Inflammatory macrophage treated with lipopolysaccharide for 4 hours (primary cell): ENCODE data around the gene PIP5K1B.

Experiments
- DNase-seq: peaks from one replicate; pipeline ENCODE4 v3.0.0-alpha.2; 2020

PIP5K1B gene

DNA sequence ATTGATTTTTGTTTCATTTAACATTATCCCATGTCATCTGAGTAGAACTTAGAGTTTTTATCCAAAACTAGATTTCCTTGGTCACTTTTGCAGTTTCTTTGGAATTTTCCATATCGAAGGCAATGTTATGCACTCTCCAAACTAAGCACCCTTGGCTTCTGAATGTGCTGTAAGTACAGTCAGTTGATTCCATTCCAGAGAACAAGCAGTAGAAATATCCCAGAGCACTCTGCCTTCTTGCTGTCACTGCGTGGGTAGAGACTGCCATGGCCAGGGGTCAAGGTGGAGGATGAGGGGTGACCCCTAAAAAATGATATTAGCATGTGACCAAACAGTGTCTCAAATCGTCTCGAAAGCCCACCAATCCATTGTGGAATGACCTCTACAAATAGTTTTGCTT lies 36.2 kb downstream of the PIP5K1B start:
- DNase-seq, result no peak

DNA sequence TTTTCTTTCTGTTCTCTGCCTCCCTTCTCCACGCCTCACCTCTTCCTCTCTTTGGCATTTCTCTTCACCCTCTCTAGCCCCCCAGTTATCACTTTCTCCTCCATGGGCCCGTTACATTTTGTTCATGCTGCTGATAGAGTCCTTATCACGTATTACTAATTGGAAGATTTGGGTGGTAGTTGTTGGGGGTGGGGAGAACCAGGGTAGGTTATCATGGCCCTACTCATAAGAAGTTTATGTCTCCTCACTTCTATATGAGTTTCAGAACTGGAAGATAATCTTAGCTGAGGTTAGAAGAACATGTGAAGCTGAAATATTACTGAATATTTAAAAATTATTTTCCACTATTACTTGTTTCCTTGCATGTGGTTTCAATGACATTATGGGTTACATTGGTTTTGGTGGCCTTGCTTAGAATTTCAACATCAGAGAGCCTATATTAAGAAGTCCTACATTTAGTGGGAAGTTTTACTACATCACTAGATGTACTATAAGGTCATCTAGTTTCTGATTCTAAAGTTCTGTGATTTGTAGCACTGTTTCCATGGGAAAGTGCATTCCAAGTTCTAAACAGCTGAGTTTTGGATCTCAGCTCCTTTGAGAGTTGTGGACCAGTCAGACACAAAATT lies 36.8 kb downstream of the PIP5K1B start:
- no peak for DNase-seq

DNA sequence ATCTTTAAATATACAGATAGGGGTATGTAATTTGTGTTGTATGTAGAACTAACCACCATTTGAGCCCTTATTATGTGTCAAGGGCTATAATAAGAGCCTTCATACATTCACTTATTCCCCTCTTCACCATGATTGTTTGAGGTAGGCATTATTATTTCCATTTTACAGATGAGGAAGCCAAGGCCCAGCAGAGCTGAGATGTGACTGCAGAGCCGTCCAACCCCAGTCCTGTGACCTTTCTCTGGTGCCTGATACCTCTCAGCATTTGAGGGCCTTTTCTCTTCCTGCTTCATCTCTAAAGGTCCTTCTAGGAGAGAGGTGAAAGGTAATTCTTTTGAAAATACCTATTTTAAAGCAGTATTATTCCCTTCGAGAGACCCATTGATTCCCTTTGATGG lies 37.3 kb downstream of the PIP5K1B start:
- no peak for DNase-seq

DNA sequence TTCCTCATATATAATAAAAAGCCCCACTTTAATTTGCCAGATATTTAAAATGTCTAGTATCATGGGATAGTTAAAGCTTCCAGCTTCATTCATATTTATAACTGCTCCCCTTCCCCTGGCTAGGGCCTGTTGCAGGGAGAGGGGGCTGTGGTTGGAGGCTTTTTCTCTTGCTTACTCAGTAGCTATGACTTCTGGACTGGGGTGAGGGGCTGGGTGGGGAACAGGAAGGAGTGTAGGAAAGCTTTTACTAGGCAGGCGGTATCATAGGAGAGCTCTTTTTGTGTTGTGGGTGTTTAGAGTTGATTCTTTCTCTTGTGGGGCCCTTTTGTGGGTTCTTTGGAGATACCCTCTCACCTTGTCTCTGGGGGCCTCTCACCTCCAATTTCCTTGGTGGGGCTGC lies 39.4 kb downstream of the PIP5K1B start:
- DNase-seq, result no peak

DNA sequence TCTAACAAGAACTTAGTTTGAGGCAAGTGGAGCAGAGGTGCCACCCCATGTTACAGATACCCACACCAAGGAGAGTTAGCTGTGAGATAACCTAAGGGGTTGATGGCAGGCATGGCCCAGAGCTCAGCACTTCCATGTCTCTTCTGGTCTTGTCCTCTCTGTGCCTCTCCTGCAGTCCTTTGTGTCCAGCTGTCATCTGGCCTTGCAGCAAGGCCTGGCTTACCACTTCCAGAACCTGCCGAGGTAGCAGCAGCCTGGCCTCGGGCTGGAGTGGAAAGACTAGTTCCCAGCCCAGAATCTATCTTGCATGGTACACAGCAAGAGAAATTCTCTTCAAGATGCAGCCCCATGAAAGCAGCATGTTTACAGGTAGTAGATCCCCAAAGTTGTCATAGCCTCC lies 41.5 kb downstream of the PIP5K1B start:
- no peak for DNase-seq

DNA sequence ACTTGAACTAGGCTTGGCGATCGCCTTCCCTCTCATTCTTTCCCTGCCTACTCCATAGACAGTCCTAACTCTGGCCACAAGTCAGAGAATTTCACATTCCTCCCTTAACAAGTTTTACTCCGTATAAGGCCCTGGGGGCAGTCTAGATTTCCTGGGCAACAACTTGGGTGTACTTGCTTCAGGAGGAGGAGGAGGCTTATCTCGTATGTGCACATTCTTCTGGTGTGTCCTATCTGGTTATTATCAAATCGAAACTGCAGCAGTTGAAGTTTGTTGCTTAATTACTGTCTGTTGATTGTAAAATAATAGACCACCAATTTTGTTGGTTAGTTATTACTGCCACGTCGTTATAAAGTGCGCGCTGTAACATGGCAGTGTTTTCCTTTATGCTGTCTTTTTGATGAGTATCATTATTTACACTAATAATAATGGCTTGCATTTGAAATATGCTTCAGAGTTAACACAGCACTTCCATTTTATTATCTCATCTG lies 42.0 kb downstream of the PIP5K1B start:
- no peak for DNase-seq

DNA sequence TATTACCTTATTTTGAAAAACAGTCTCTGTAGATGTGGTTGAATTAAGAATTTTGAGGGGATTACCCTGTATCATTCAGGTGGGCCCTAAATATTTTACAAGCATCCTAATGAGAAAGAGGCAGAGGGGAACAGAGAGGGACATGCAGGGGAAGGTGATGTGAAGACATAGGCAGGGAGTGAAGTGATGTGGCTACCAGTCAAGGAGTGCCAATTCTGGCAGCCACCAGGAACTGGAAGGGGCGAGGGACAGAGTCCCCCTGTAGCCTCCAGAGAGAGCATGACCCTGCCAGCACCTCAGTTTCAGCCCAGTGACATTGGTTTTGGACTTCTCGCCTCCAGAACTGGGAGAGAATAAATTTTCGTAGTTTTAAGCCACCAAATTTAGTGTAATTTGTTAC lies 44.1 kb downstream of the PIP5K1B start:
- DNase-seq, result no peak

DNA sequence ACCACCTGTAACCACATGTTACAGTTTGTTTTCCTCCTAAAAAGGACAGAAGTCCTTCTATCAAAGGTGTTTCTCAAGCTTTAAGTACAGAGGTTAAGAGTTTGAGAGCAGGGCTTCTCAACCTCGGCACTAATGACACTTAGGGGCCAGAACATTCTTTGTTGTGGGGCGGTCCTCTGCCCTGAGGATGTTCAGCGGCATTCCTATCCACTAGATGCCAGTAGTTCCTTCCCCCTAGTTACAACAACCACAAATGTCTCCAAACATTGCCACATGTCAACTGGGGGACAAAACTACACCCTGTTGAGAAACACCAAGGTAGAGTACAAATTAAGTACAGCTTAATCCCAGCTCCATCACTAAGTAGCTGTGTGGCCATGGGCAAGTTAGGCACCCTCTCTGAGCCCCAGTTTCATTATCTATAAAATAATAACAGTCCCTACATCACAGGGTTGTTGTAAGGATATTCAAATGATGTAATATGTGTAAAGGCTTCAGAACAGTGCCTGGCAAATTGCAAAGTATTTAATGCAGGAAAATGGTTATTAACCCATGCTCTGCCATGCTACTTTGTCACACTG lies 44.6 kb downstream of the PIP5K1B start:
- DNase-seq, result no peak

DNA sequence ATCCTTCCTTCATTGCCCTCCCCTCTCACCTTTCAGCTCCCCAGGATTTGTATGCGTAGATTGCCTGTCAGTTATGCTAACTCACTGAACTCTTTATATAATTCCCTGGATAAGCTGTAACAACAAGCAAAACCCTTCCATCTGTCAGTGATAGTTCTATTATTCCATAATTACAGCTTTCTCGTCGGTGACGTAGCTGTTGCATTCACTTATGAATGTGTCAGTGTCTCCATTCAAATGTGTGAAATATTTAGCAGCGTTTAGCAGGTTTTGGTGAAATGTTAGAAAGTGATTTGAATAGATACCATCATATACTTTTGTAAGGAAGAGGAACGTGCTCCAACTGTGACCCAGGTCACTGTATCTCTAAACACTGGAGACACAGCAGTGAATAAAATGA lies 45.2 kb downstream of the PIP5K1B start:
- no peak for DNase-seq

DNA sequence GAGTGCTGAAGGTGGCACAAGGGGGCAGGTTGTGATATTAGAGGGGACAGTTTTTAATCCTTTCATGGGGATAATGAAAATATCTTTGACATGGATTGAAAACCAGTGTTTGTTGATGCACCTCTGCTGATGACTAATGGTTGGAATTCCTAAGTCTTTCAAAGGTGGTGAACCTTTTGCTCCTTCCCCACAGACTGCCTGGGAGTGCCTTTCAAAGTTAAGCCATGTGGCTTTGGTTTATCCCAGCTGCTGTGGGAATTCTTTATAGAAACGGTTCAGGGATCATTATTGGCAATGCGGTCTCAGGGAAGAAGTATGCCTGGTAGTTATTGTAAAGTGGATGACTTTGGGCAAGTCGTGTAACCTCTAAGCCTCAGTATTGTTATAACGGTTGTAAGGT lies 45.7 kb downstream of the PIP5K1B start:
- no peak for DNase-seq

DNA sequence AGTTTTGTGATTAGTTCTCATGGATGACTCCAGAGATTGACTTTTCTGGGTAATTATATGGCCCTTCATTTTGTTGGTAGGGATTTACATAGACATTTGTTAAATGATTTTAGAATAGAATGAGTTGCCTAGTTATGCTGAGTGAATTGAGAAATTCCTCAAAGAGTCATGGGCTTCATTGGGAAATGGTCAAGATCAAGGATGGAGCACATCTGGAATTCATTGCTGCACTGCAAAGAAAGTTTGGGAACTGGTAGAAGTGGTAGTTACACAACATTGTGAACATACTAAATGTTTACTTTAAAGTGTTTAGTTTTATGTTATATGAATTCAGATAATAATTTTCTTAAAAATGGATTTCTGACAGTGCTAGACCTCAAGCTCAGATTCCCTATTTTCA lies 46.5 kb downstream of the PIP5K1B start:
- no peak for DNase-seq

DNA sequence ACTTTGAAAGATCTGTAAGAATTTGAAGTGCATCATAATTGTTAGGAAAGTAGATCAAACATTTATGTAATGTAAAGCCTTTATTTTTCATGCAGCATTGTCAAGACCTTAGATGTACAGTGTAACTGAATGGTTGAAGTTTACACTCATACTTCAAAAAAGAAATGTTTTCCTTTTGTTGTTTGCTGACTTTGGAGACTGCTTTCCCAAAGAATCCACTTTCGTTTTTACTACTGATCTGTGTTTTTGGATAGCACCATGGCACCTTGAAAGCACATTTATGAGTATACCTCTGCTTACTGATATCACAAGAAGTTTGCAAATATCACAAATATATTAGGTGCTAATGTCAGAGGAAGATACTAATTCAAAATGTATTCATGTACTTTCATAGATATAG lies 50.0 kb downstream of the PIP5K1B start:
- DNase-seq, result no peak

DNA sequence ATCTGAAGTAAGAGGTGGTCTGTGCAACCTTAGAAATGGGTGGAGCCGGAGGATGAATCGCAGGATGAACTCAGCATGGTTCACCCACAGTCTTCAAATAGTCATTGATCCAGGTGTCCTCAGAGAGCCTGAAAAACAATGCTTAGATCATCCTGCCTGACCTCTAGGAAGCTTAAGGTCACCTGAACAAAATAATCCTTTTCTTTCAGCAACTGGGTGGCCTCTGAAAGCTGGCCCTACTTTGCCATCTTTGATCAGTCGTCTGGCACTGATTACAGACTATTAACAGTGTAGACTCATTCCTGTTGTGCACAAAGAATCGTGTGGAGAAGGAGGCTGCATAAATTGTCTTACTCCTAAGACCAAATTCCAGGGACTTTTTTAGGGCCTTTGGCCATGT lies 50.7 kb downstream of the PIP5K1B start:
- no peak for DNase-seq

DNA sequence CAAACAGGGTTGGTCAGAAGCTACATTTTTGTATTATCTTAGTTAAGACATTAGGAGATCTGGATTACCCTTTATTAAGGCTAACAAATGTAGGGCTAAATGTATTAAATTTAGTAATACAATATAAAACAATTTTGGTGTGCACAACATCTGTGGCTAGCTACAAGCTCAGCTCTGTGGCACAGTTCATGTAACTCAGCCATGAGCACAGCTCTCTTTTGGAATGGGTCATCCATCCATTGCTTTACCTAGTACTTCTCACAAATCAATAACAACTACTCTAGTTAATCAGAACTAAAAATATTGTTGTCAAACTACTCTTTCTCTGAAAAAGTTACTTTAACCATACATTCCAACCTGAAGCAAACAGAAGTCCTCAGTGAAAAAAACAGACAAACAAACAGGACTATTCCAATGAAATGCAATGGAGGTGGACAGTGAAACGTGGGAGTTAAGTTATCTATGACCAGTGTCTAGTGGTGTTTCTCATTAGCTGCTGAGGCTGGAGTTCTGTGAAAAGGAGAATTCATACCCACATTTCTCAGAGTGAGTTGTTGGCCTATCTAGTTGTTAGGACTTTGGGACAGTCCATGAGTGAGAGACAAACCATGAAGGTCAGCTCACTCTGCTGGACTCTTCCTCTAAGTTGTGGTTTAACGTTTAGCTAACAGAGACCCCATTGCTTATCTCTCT lies 55.1 kb downstream of the PIP5K1B start:
- no peak for DNase-seq

DNA sequence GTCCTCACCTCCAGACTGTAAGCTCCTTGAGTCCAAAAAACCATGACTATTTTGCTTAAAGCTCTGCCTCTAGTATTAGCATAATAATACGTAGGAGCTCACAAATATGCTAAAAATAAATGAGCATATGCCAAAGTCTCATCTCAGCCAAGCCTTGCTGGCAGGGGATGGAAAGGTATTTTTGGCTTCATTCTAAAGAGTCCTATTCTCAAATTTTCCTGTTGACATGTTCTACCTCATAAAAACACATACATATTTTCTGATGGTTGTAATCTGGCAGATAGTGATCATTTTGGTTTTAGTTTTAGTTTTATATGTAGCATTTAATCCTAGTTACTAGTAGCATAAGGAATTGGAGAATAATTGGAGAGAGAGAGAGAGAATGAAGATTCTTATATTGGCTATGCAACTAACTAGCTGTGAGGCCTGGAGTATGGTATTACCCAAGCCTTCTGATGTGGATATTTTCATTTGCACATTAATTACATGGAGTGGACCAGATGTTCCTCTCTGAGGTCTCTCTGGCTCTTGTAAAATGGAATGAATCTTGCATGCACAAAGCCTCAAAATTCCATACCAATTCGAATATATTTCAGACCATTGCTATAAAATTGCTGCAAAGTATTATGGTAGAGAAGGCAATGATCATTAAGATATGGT lies 55.8 kb downstream of the PIP5K1B start:
- DNase-seq, result no peak

DNA sequence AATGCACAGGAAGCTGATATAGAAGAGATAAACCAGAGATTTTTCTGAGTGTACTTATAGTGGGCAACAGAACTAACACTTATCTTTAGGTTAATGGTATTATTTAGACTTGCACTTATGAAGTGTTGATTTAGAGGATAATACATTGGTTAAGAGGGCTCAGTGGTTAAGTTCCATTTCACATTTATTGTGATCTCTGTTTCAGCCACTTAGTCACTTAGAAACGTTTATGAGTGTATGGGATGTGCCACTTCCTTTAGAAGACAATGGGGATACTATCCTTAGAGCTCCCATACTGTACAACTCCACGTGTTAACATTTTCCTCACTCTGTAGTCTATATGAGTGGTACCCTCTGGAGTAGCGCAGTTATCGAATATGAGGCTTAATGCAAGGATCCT lies 57.5 kb downstream of the PIP5K1B start:
- DNase-seq, result no peak

DNA sequence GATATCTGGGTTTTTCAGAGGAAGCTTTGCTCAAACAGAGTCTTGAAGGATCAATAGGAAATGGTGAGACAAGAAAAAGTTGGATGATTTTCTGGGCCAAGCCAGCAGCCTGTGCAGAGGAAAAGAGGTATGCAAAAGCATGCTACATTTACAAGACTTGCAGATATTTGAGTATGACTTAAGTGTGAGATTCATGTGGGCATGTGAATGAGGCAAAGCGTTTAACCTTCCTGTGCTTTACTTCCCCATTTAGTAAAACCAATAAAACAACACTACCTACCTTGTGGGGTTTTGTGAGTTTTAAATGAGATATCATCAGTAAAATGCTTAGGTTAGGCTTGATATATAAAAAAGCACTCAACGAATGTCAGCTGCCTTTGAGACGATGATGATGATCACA lies 58.1 kb downstream of the PIP5K1B start:
- DNase-seq, result no peak

DNA sequence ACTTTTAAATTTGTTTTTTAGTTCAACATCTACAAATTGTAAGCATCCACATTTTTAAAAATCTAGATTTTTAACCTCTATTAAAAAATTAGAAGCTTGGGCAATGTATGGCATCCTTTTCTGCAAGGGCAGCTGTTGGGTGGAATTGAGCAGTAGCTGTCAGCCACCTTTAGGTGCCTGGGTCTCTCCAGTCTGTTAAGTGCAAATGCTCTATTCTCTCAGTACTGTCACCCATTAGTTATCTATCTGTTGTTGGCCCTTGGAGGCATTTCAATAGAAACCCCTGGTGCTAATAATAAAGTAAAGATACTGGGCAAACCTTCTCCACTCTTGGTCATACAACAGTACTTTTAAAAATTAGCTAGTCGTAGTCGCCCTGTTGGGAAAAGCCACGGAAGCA lies 63.6 kb downstream of the PIP5K1B start:
- DNase-seq, result no peak

DNA sequence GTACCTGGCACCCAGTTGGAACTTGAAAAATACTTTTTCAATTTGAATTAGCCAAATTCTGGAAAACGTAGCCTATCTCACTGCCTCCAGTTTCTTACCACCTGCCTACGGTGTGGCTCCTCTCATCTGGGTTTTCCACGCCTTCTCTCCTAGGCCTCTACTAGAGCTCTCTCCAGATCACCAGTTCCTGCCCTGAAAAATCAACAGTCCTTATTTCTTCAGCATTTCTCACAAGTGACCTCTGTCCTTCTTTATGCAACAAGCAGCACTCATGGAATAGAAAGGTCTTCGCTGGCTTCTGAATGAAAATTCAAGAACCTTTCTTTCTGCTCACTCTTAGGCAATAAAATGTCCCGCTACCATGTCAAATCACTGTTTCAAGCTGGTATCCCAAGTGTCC lies 64.8 kb downstream of the PIP5K1B start:
- DNase-seq, result no peak

DNA sequence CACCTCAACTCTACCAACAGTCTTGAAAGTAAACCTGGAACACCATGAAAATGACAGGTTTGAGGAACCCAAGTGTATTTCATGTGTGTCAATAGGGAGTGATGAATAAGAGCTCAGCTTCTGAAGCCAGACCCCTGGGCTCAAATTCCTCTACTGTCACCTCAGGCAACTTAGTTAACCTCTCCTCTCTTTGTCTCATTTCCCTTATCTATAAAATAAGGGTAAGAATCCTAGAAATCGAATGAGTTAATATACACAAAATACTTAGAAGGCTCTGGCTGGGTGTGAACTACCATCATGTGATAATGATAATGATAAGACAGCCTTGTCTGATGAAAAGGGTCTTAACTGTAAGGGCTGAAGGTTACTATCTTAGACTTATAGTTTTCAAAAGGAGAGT lies 66.3 kb downstream of the PIP5K1B start:
- no peak for DNase-seq

DNA sequence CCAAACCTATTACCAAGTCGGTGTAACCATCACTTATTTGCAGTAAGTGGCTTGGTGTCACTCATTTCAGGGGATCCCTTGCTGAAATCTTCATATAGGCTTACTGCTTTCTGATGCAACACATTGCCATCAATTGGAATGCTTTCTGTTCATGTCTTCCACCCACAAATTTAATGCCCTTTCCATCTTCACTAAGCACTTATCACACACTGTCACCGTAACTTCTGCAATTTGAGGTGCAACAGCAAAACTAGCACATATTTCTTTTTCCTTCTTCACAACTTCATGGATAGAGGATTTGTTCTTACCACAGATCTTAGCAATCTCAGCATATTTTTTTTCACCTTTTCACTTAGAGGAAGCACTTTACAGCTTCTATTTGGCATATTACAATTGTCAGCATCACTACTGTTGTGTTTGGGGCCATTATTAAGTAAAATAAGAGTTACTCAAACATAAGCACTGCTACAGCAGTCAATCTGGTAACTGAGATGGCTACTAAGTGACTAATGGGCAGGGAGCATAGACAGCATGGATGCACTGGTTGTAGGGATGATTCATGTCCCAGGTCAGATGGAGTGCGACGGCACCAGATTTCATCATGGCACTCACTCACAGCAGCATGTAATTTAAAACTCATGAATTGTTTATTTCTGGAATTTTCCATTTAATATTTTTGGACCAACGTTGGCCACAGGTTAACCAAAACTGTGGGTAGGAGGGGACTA lies 70.1 kb downstream of the PIP5K1B start:
- DNase-seq, result no peak

DNA sequence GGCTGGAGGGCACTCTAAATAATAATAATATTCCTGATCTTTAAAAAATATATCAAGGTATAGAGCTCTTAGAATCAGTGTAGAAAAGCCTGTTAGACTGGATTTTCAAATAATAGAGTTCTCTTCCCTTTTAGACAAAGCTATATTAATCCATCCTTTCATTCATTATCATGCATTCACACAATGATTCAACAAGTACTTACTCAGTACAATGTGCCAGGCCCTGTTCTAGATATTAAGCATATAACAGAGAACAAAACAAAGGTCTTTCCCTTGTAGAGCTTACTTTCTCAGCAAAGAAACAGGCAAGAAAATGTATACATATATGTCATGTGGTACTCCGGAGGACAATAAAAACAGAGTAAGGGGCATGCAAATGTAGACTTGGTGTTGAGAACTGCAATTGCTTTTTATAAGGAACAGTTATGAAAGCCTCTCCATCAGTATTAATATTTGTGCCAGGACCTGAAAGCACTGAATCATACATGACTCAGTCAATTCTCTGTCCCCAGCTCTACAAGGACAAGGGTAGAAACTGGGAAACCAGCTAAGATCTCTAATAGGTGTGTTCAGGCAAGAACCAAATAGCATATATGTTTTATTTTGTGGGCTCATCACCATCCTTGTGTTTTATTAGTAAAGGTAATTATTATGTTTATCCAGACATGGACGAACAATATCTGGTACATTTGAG lies 72.2 kb downstream of the PIP5K1B start:
- DNase-seq, result no peak

DNA sequence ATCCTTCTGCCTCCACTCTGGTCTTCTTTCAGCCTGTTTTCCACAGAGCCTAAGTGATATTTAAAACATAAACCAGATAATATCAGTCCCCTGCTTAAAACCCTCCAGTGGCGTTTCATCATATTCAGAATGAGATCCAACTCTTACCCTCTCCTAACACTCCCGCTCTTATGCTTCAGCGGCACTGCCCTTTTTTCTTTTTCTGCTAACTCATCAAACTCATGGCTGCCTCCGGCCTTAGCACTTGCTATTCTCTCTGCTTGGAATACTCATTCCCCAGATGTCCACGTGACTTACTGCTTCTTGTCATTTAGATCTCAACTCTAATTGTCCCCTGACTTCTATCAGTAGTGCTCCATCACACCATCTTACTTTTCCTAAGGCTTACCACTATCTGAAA lies 73.6 kb downstream of the PIP5K1B start:
- DNase-seq, result no peak
